Activated CD4-positive, alpha-beta memory T cell treated with anti-CD3 and anti-CD28 coated beads for 36 hours (primary cell): ENCODE data around the gene DAGLA. TPM values are rescaled to one million over a fixed set of nuclear protein-coding genes. Genes with fewer than 3 reads are reported as not detected.

Source experiments
- CTCF ChIA-PET: fragments of 350-600 bp; sonication (Branson Sonifier 250); formaldehyde crosslinking; loops from one replicate; lab custom pipeline; 2021; ENCODE audit warnings: antibody characterized with exemption, inconsistent platforms; lab: Charles Lee
- POLR2A ChIA-PET: fragments of 350-600 bp; sonication (Branson Sonifier 250); formaldehyde crosslinking; loops from one replicate; lab custom pipeline; 2021; ENCODE audit warnings: antibody characterized with exemption; lab: Charles Lee
- DNase-seq: peaks from one replicate; pipeline ENCODE4 v3.0.0-alpha.2; 2020
- H3K27ac Mint-ChIP-seq: one replicate; pipeline ENCODE4 v1.8.0; 2021; ENCODE audit warnings: mixed read lengths
- H3K27me3 Mint-ChIP-seq: one replicate; pipeline ENCODE4 v1.8.0; 2021; ENCODE audit warnings: mixed read lengths
- H3K36me3 Mint-ChIP-seq: one replicate; pipeline ENCODE4 v1.8.0; 2021; ENCODE audit warnings: mixed read lengths
- H3K4me1 Mint-ChIP-seq: one replicate; pipeline ENCODE4 v1.8.0; 2021; ENCODE audit warnings: low read depth, mixed read lengths
- H3K4me3 Mint-ChIP-seq: one replicate; pipeline ENCODE4 v1.8.0; 2021; ENCODE audit warnings: mild to moderate bottlenecking, mixed read lengths
- H3K9me3 Mint-ChIP-seq: one replicate; pipeline ENCODE4 v1.8.0; 2021; ENCODE audit warnings: mixed read lengths
- intact Hi-C: fragments of 100-400 bp; cut with micrococcal nuclease; formaldehyde crosslinking; loops from one replicate; pipeline ENCODE4 v1.15.1; 2023
- total RNA-seq, 2 experiments: library from RNA; stranded (reverse); gene quantifications; one replicate each; pipeline ENCODE4 v1.2.3, GENCODE V29; 2021

Gene DAGLA
- total RNA-seq, 2 experiments from 2014 or later: 0.12 to 0.15 TPM

DNA sequence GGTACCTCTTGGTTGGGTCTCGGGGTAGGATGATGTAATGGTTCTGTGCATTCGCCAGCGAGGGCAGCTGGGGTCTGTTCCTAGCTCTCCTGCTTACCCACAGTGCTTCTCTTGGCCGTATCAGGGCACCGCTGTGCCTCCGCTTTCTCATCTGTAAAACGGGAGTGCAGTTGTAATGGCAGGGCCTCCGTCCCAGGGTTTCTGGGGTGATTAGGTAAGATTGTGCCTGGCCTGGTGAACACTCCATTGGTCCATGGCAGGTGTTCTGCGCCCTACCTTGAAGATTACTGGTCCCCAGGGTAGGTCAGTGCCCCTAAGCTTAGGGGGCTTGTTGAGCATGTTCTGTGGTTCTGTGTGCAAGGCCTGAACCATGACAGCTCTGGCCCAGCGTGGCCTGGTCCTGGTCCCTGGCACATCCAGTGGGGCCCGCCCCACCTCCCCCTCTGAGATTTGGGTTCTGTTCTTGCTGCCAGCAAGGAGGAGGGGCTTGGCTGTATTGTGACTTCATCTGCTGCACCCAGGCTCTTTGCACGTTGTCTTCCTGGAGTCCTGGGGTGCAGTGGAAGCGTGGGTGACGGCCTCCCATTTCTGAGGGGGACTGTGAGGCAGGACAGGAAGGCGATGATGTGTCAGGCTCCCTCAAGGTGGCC is 77.1 kb downstream of the DAGLA start:
- CTCF ChIA-PET: interaction anchor here (1.1 kb wide), 1 partner anchor 10 kb away, joined by 3 read pairs; no protein-coding TSS in a partner anchor
- POLR2A ChIA-PET: no interaction called here
- no peaks in the 10 kb centered on the region for H3K9me3 Mint-ChIP-seq
- no peak for DNase-seq
- intact Hi-C loops: loop anchor here (2.0 kb wide), 1 partner anchor 19 kb away; no protein-coding TSS in a partner anchor
- no peak overlapping the region for H3K4me3 Mint-ChIP-seq
- no peak overlapping the region for H3K27ac Mint-ChIP-seq
- H3K4me1 Mint-ChIP-seq: peaks cover 16% of the 10 kb centered on the region
- no peaks in the 10 kb centered on the region for H3K36me3 Mint-ChIP-seq
- H3K27me3 Mint-ChIP-seq: peaks cover 11% of the 10 kb centered on the region

DNA sequence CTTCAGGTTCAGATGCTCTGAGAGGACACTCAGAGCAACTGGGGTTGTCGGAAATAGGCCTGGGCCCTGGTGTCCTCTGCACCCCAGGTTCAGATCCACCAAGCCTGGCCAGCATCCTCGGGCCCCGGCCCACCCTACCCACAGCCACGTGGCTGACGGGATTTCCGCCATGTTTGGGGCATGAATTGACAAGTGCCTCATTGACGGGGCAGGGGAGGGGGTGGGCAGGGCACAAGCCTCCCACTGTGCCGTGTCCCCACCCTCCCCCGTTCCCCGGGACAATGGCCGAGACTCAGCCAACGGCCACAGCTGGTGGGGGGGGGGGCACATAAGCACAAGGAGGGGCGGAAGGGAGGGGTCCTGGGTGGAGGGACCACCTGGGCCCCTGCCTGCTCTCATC is 80.8 kb downstream of the DAGLA start:
- intact Hi-C loops: no loop called here
- no peak overlapping the region for H3K4me3 Mint-ChIP-seq
- peaks cover 9% of the 10 kb centered on the region for H3K4me1 Mint-ChIP-seq
- ChIA-PET POLR2A (no interaction called here), CTCF (interaction anchor here (0.6 to 1.6 kb wide), 2 partner anchors 13 to 586 kb away, joined by 4 read pairs; no protein-coding TSS in a partner anchor)
- no peaks in the 10 kb centered on the region for H3K9me3 Mint-ChIP-seq
- no peak overlapping the region for H3K27ac Mint-ChIP-seq
- DNase-seq: no peak
- peaks cover 1% of the 10 kb centered on the region for H3K27me3 Mint-ChIP-seq
- no peaks in the 10 kb centered on the region for H3K36me3 Mint-ChIP-seq

DNA sequence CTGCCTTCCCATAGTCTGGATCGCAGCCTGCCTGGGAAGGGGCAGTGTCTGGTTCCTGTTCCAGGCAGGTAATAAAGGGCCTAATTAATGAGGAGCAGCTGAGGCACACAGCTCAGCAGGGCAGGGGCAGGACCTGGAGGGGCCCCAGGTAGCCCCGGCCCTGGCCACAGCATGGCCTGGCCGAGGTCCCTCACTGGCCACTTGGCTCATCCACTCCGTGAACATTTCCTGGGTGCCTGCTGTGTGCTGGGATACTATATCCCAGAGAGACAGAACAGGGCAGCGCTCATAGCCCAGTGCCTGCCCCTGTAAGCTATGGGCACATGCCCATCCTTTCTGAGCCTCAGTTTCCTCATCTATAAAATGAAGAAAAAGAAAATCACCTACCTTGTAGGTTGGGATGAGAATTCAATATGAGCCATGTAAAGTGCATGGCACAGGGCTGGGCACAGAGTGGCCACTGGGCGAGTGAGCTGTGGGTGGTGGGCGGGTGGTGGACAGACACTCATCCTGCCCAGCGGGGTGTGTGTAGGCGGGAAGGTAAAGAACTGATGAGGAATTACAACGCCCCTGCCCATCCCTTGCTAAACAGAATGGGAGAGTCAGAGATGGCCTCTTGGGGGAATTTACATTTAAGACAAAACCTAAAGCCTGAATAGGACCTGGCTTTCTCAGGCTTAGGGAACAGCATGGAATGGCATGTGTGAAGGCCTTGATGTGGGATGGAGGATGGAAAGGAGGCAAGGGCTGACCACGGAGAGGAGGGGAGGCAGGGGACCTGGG is 81.4 kb downstream of the DAGLA start:
- peaks cover 1% of the 10 kb centered on the region for H3K27me3 Mint-ChIP-seq
- no peaks in the 10 kb centered on the region for H3K36me3 Mint-ChIP-seq
- ChIA-PET POLR2A (no interaction called here), CTCF (interaction anchor here (1.6 kb wide), 1 partner anchor 14 kb away, joined by 4 read pairs; no protein-coding TSS in a partner anchor)
- peaks cover 4% of the 10 kb centered on the region for H3K4me1 Mint-ChIP-seq
- H3K4me3 Mint-ChIP-seq: no peak overlapping the region
- no peak for DNase-seq
- no peak overlapping the region for H3K27ac Mint-ChIP-seq
- no peaks in the 10 kb centered on the region for H3K9me3 Mint-ChIP-seq
- intact Hi-C loops: no loop called here

DNA sequence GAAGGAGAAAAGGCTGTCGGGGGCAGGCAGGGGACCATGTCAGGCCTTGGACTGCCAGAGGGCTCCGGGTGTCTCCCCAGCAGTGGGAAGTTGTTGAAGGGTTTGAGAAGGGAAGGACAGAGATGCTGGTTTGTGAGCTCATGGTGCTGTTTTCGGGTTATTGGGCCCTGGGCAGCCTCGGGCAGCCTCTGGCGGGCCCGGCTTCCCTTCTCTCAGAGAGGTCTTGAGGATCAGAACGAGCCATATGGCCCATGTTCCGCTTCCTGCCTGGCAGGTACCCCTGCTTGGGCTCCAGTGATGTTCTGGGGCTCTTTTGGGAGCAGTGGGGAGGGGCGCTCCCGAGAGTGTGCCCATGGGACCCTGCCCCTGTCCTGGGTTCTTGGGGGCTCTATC is 82.0 kb downstream of the DAGLA start:
- no peaks in the 10 kb centered on the region for H3K9me3 Mint-ChIP-seq
- no peak overlapping the region for H3K27ac Mint-ChIP-seq
- ChIA-PET CTCF (interaction anchor here (1.6 kb wide), 1 partner anchor 15 kb away, joined by 4 read pairs; no protein-coding TSS in a partner anchor), POLR2A (no interaction called here)
- no peaks in the 10 kb centered on the region for H3K36me3 Mint-ChIP-seq
- no peak overlapping the region for H3K4me3 Mint-ChIP-seq
- H3K4me1 Mint-ChIP-seq: peaks cover under 1% of the 10 kb centered on the region
- intact Hi-C loops: no loop called here
- peaks cover 1% of the 10 kb centered on the region for H3K27me3 Mint-ChIP-seq
- DNase-seq: no peak

DNA sequence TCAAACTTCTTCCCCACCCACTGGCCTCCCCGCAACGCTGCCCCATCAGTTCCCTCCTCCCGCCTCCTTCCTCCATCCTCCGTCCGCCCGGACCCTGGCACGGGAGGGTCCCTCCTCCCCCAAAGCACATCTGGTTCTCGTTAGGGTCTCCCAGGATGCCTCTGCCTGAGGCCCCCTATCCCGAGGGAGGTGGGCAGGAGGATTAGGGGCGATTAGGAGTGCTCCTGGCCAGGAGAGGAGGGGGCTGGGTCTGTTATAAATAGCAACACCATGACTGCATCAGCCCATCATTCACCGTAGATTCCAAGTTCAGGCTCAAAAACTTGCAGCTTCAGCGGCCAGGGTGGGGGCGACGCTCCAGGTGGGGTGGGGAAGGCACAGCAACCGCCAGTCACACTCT is 82.6 kb downstream of the DAGLA start:
- ChIA-PET POLR2A (no interaction called here), CTCF (interaction anchor here (1.6 kb wide), 1 partner anchor 15 kb away, joined by 4 read pairs; no protein-coding TSS in a partner anchor)
- H3K4me3 Mint-ChIP-seq: no peak overlapping the region
- no peaks in the 10 kb centered on the region for H3K36me3 Mint-ChIP-seq
- H3K4me1 Mint-ChIP-seq: no peaks in the 10 kb centered on the region
- H3K27ac Mint-ChIP-seq: no peak overlapping the region
- intact Hi-C loops: no loop called here
- DNase-seq: no peak
- no peaks in the 10 kb centered on the region for H3K9me3 Mint-ChIP-seq
- peaks cover 1% of the 10 kb centered on the region for H3K27me3 Mint-ChIP-seq

DNA sequence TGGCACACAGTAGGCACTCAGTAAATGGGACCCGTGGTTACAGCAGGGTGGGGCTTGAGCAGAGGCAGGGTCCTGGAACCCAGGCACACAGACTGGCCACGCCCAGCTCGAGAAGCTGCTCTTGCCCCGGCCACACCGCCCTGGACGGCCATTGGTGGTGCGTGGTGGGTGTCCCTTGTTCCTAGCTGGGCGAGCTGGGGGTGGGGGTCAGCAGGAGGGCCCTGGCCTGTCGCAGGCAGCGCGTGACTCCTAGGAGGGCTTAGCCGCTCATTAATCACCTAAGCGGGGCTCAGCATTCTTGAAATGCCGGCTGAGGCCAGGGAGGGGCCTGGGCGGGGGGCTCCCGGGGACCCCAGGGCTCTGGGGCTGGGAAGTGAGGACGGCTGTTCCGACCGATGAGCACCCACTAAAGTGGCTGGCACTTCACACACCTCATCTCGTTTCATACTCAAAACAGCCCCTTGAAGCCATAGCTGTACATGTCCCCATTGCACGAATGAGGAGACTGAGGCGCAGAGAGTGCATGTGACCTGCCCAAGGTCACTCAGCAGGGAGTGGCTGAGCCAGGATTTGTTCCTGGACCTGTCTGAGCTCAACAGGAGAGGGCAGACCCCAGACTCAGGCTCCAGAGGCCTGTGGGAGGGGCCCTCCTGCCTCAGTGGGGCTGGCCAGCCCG is 83.9 kb downstream of the DAGLA start:
- DNase-seq: no peak
- H3K9me3 Mint-ChIP-seq: no peaks in the 10 kb centered on the region
- H3K4me1 Mint-ChIP-seq: no peaks in the 10 kb centered on the region
- H3K36me3 Mint-ChIP-seq: no peaks in the 10 kb centered on the region
- no peak overlapping the region for H3K4me3 Mint-ChIP-seq
- H3K27me3 Mint-ChIP-seq: peaks cover 1% of the 10 kb centered on the region
- intact Hi-C loops: no loop called here
- CTCF ChIA-PET: no interaction called here
- H3K27ac Mint-ChIP-seq: no peak overlapping the region
- POLR2A ChIA-PET: no interaction called here

DNA sequence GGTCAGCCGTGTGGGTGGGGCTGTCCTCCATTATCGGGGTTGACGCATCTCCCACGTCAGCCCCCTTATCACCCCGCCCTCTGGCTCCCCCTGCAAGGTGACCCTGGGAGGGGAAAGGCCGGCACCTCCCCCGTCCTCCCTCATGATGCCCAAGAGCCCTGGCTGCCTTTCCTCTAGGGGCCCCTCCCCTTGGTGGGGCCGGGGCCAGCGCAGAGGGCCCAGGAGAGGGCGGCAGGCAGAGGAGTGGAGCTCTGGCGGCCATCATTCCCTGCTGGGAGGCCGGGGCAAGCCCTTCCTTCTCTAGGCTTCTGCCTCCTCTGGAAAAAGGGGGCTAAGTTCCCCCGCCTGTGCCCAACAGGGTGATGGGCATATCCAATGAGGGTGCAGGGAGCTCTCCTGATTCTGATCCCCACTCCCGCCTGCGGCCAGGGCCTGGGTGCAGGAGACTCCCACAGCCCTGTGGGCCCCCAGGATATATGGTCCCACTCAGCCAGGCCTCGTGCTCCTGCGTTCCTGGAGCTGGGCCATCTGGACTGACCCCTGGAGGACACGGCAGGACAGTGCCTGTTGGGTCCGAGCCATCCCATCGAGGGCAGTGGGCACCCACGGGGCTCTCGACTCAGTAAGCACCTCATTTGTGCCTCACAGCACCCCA is 84.5 kb downstream of the DAGLA start:
- no peak overlapping the region for H3K4me3 Mint-ChIP-seq
- no peaks in the 10 kb centered on the region for H3K36me3 Mint-ChIP-seq
- DNase-seq: no peak
- peaks cover 1% of the 10 kb centered on the region for H3K27me3 Mint-ChIP-seq
- no peak overlapping the region for H3K27ac Mint-ChIP-seq
- H3K4me1 Mint-ChIP-seq: no peaks in the 10 kb centered on the region
- intact Hi-C loops: no loop called here
- H3K9me3 Mint-ChIP-seq: no peaks in the 10 kb centered on the region
- ChIA-PET POLR2A (no interaction called here), CTCF (no interaction called here)

DNA sequence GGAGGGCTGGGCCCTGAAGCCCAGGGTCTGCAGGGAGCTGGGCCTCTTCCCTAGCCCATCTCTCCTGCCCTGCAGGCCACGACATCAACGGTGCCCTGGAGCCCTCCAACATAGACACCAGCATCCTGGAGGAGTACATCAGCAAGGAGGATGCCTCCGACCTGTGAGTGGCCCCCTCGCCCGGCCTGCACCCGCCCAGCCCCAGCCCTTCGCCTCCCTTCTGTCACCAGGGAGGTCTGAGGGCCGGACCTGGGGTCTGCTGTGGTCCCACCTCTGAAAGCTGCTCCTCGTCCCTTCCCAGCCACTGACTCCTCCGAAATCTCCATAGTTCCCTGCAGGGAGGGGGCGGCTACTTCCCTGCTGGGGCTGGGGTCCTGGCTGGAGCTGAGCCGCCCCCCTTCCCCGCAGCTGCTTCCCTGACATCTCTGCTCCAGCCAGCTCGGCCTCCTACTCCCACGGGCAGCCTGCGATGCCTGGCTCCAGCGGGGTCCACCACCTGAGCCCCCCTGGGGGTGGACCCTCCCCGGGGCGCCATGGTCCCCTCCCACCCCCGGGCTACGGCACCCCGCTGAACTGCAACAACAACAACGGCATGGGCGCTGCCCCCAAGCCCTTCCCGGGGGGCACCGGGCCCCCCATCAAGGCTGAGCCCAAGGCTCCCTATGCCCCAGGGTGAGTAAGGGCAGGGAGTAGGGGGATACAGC is 85.5 kb downstream of the DAGLA start:
- intact Hi-C loops: no loop called here
- H3K27me3 Mint-ChIP-seq: peaks cover 1% of the 10 kb centered on the region
- POLR2A ChIA-PET: no interaction called here
- no peak for DNase-seq
- no peaks in the 10 kb centered on the region for H3K4me1 Mint-ChIP-seq
- no peaks in the 10 kb centered on the region for H3K9me3 Mint-ChIP-seq
- no peak overlapping the region for H3K4me3 Mint-ChIP-seq
- CTCF ChIA-PET: interaction anchor here (1.5 kb wide), 1 partner anchor 10 kb away, joined by 4 read pairs; no protein-coding TSS in a partner anchor
- H3K27ac Mint-ChIP-seq: no peak overlapping the region
- no peaks in the 10 kb centered on the region for H3K36me3 Mint-ChIP-seq

DNA sequence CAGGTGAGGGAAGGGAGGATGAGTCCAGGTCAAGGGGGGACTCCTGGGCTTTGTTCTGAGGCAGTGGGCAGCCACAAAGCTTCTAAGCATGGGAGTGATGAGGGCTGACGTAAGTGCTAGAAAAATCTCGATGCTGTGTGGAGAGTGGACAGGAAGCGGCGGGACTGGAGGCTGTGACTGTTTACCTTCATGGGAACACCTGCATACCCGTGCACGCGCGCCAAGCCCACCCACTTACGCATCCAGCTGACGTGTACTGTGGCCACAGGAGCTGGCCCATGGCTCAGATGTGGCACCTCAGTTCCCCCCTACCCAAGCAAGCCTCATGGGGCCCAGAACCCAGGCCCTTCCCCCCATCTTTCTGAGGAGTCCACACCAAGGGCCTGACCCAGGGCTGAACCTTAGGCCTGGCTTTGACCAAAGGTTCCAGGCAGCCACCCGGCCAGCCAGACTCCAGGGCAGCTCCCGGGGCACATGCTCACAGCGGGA is 86.2 kb downstream of the DAGLA start:
- H3K4me3 Mint-ChIP-seq: no peak overlapping the region
- CTCF ChIA-PET: interaction anchor here (1.5 to 1.8 kb wide), 2 partner anchors 9 to 16 kb away, joined by 4 to 5 read pairs; no protein-coding TSS in a partner anchor
- intact Hi-C loops: no loop called here
- H3K4me1 Mint-ChIP-seq: no peaks in the 10 kb centered on the region
- DNase-seq: no peak
- H3K27ac Mint-ChIP-seq: no peak overlapping the region
- H3K27me3 Mint-ChIP-seq: peaks cover 1% of the 10 kb centered on the region
- H3K9me3 Mint-ChIP-seq: no peaks in the 10 kb centered on the region
- POLR2A ChIA-PET: no interaction called here
- no peaks in the 10 kb centered on the region for H3K36me3 Mint-ChIP-seq

DNA sequence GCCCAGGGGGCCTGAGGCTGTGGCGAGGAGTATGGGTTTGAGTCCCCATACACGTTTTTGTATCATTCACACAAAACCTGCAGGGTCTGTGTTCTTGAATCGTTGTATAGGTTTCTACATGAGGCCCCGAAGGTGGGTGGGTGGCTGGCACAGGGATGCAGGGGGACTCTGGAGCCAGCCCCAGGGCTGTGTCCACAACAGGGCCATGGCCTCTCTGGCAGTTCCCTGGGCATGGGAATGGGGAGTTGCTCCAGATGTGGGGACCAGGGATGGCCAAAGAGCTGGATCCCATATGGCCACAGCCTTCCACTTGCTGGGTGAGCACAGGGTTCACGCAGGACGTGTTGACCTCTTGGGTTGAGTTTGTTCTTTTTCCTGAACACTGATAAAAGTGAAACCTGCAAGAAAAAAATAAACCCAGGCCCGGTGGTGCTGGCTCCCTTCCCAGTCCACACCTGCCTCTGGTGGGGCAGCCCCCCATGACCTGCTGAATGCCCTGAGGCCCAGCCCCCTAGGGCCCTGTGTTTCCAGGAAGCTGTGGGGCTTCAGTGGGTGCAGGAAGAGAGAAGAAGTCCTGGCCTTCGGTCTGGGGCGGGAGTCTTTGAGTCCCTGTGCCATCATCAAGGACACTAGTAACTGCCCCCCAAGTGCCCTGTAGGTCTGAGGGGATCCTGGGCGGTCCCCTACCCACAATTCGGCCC is 88.3 kb downstream of the DAGLA start:
- Mint-ChIP-seq H3K27ac (no peak overlapping the region), H3K27me3 (no peaks in the 10 kb centered on the region), H3K9me3 (no peaks in the 10 kb centered on the region), H3K4me3 (no peak overlapping the region), H3K4me1 (peaks cover 4% of the 10 kb centered on the region), H3K36me3 (no peaks in the 10 kb centered on the region)
- POLR2A ChIA-PET: no interaction called here
- DNase-seq: no peak
- intact Hi-C loops: no loop called here
- CTCF ChIA-PET: no interaction called here
